ENCODE measurements around the gene TMEM120B.

Gene TMEM120B

GRCh38 chr12:121816925-121817647, 104.5 kb downstream of the TMEM120B start:
- H3K27ac ChIP-seq, result no peak overlapping the region
- TF ChIP-seq ZFX (IDR thresholded peaks at IDR 0.05) (no peak), CTCF (conservative IDR thresholded peaks at IDR 0.05) (no peak)

DNA sequence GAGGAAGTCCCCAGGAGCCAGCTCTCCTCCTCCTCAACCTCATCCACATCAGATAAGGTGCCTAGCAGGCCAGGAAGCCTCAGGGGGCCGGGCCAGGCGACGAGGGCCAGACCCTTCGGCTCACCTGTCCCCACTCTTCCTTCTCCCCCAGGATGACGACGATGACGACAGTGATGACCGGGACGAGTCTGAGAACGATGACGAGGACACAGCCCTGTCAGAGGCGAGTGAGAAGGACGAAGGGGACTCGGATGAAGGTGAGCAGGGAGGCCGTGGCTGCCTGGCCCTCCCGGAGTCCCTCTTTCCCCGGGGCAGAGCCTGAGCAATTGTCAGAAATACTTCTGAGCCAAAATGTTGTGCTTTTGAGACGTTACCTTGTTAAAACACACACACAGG, 105.1 kb downstream of the TMEM120B start:
- TF ChIP-seq CTCF (conservative IDR thresholded peaks at IDR 0.05) (no peak), ZFX (IDR thresholded peaks at IDR 0.05) (no peak)
- no peak overlapping the region for H3K27ac ChIP-seq

DNA sequence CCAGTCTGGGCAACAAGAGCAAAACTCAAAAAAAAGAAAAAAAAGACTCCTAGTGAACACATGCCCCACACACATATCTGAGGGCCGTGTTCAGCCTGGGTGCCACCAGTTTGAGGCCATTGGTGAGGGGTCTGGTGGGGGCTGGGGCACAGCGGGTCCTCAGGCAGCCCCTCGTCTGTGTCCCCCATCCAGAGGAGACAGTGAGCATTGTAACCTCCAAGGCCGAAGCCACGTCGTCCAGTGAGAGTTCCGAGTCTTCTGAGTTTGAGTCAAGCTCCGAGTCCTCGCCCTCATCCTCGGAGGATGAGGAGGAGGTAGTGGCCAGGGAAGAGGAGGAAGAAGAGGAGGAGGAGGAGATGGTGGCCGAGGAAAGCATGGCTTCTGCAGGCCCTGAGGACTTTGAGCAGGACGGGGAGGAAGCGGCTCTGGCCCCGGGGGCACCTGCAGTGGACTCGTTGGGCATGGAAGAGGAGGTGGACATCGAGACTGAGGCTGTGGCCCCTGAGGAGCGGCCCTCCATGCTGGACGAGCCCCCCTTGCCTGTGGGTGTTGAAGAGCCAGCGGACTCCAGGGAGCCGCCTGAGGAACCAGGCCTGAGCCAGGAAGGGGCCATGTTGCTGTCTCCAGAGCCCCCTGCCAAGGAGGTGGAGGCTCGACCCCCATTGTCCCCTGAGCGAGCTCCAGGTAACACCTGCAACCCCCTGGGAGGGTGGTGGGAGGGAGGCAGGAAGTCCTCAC, 106.8 kb downstream of the TMEM120B start:
- TF ChIP-seq ZFX (IDR thresholded peaks at IDR 0.05) (no peak), CTCF (conservative IDR thresholded peaks at IDR 0.05) (no peak)
- no peak overlapping the region for H3K27ac ChIP-seq

DNA sequence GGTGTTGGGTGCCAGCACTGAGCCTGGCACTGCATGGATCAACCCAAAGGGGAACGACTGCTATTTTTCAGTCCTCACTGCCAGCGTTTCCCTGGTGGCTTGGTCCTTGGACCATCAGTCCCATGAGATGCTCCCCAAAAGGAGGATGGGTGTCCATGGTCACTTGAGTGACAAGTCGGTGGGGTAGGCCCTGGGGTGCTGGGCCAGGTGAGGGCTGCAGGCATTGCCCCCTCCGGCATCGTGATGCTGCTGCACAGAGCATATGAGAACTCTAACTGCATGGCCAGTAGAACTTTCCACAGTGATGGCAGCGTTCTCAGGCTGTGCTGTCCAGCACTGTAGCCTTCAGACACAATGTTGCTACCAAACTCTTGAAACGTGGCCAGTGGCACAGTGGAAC, 107.5 kb downstream of the TMEM120B start:
- TF ChIP-seq ZFX (IDR thresholded peaks at IDR 0.05) (no peak), CTCF (conservative IDR thresholded peaks at IDR 0.05) (no peak)
- H3K27ac ChIP-seq, result no peak overlapping the region

DNA sequence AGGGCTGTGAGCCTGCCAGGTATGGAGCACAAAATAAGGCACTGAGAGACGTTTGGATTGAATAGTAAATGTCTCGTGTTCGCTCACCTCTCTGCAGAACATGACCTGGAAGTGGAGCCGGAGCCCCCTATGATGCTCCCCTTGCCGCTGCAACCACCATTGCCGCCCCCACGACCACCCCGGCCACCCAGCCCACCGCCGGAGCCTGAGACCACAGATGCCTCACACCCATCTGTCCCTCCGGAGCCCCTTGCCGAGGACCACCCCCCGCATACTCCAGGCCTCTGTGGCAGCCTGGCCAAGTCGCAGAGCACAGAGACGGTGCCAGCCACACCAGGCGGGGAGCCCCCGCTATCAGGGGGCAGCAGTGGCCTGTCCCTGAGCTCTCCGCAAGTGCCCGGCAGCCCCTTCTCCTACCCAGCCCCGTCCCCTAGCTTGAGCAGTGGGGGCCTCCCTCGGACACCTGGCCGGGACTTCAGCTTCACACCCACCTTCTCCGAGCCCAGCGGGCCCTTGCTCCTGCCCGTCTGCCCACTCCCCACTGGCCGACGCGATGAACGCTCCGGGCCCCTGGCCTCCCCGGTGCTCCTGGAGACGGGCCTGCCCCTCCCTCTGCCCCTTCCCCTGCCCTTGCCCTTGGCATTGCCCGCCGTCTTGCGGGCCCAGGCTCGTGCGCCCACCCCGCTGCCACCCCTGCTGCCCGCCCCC, 110.0 kb downstream of the TMEM120B start:
- no peak overlapping the region for H3K27ac ChIP-seq
- TF ChIP-seq ZFX (IDR thresholded peaks at IDR 0.05) (no peak), CTCF (conservative IDR thresholded peaks at IDR 0.05) (no peak)

DNA sequence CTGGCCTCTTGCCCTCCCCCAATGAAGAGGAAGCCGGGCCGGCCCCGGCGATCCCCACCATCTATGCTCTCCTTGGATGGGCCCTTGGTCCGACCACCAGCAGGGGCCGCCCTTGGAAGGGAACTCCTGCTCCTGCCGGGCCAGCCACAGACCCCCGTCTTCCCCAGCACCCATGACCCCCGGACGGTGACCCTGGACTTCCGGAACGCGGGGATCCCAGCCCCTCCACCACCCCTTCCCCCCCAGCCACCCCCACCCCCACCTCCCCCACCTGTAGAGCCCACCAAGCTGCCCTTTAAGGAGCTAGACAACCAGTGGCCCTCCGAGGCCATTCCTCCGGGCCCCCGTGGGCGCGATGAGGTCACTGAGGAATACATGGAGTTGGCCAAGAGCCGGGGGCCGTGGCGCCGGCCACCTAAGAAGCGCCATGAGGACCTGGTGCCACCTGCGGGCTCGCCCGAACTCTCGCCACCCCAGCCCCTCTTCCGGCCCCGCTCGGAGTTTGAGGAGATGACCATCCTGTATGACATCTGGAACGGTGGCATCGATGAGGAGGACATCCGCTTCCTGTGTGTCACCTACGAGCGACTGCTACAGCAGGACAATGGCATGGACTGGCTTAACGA, 110.7 kb downstream of the TMEM120B start:
- no peak for TF ChIP-seq CTCF (conservative IDR thresholded peaks at IDR 0.05)
- no peak for TF ChIP-seq ZFX (IDR thresholded peaks at IDR 0.05)
- H3K27ac ChIP-seq, result no peak overlapping the region
